ENCODE measurements around the gene ALKBH3.

Gene ALKBH3

DNA sequence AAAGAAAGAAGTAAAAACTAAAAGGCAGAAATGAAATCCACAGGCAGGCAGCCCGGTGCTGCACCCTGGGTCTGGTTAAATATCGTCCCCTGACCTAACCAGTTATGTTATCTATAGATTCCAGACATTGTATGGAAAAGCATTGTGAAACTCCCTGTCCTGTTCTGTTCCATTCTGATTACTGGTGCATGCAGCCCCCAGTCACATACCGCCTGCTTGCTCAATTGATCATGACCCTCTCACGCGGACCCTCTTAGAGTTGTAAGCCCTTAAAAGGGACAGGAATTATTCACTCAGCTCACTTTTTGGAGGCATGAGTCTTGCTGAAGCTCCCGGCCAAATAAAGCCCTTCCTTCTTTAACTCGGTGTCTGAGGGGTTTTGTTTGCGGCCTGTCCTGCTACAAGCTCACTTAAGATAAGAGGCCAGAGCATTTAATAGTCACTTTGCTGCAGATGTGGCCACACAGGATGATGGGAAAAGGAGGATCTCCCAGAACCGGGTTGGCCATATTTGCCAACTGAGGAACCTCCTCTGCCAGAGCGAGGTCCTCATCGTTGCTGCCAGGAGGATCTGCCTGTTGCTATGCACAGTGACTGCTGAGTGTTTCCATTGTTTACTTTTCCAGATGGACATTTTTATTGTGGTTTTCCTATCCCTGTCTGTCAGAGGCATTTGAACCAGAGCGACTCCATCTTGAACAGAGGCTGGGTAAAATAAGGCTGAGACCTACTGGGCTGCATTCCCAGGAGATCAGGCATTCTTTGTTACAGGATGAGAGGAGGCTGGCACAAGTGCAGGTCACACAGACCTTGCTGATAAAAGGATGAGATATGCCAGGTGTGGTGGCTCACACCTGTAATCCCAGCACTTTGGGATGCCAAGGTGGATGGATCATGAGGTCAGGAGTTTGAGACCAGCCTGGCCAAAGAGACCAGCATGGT is 72.0 kb downstream of the ALKBH3 start:
- no peak for TF ChIP-seq BACH2 (CRISPR knock-in tag; IDR thresholded peaks at IDR 0.05; ENCODE audit: borderline replicate concordance)
- TF ChIP-seq TSHZ2 (CRISPR knock-in tag; IDR thresholded peaks at IDR 0.05): peak; percentile 57; the same call in 1 of the 2 replicates
- TF ChIP-seq SNAI2 (CRISPR knock-in tag; IDR thresholded peaks at IDR 0.05): 0 out of 2 replicates have a peak, but pooled peaks have one; percentile 35
- ATAC-seq: no peak

DNA sequence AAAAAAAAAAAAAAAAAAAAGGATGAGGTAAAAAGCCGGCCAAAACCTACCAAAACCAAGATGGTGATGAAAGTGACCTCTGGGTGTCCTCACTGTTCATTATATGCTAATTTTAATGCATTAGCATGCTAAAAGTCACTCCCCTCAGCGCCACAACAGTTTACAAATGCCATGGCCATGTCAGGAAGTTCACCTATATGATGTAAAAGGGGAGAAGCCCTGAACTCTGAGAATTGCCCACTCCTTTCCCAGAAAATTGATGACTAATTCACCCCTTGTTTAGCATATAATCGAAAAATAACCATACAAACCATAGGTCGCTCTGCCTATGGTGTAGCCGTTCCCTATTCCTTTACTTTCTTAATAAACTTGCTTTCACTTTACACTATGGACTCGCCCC is 72.9 kb downstream of the ALKBH3 start:
- TF ChIP-seq ZFP30 (CRISPR knock-in tag; IDR thresholded peaks at IDR 0.05) (no peak), CSDC2 (CRISPR knock-in tag; IDR thresholded peaks at IDR 0.05) (no peak), GLIS3 (CRISPR knock-in tag; IDR thresholded peaks at IDR 0.05) (no peak), ZNF70 (CRISPR knock-in tag; IDR thresholded peaks at IDR 0.05) (no peak), TCF4 (CRISPR knock-in tag; IDR thresholded peaks at IDR 0.05; ENCODE audit: borderline replicate concordance) (no peak), ZFP3 (CRISPR knock-in tag; IDR thresholded peaks at IDR 0.05) (no peak), SNAI2 (CRISPR knock-in tag; IDR thresholded peaks at IDR 0.05) (no peak), ZNF565 (CRISPR knock-in tag; conservative IDR thresholded peaks at IDR 0.05; ENCODE audit: low read depth) (no peak), PPARA (CRISPR knock-in tag; IDR thresholded peaks at IDR 0.05; ENCODE audit: borderline replicate concordance) (no peak), BACH2 (CRISPR knock-in tag; IDR thresholded peaks at IDR 0.05; ENCODE audit: borderline replicate concordance) (no peak)
- TF ChIP-seq, protein P1, sequence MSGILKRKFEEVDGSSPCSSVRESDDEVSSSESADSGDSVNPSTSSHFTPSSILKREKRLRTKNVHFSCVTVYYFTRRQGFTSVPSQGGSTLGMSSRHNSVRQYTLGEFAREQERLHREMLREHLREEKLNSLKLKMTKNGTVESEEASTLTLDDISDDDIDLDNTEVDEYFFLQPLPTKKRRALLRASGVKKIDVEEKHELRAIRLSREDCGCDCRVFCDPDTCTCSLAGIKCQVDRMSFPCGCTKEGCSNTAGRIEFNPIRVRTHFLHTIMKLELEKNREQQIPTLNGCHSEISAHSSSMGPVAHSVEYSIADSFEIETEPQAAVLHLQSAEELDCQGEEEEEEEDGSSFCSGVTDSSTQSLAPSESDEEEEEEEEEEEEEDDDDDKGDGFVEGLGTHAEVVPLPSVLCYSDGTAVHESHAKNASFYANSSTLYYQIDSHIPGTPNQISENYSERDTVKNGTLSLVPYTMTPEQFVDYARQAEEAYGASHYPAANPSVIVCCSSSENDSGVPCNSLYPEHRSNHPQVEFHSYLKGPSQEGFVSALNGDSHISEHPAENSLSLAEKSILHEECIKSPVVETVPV (CRISPR knock-in tag; IDR thresholded peaks at IDR 0.05): no peak
- no peak for ATAC-seq

DNA sequence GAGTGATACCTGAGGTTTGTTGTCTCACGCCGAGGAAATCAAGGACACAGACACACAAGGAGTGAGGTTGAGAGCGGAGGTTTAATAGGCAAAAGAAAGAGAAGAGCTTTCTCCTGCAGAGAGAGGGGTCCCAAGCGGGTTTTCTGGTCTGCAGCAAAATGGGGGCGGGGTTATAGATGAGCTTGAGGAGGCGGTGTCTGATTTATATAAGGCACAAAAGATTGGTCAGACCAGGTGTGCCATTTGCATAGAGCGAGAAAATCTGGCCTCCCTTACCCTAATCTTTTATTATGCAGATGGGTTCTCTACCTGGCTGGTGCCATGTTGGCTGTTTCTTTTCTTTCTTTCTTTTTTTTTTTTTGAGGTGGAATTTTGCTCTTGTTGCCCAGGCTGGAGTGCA is 73.6 kb downstream of the ALKBH3 start:
- ATAC-seq: no peak
- TF ChIP-seq SNAI2 (CRISPR knock-in tag; IDR thresholded peaks at IDR 0.05) (no peak), ZFP3 (CRISPR knock-in tag; IDR thresholded peaks at IDR 0.05) (no peak)

- no peak for ATAC-seq
- TF ChIP-seq OSR1 (CRISPR knock-in tag; IDR thresholded peaks at IDR 0.05): no peak
- TF ChIP-seq ARNTL (CRISPR knock-in tag; IDR thresholded peaks at IDR 0.05; ENCODE audit: borderline replicate concordance, low read depth): no peak
- no peak for TF ChIP-seq TCF4 (CRISPR knock-in tag; IDR thresholded peaks at IDR 0.05; ENCODE audit: borderline replicate concordance)
- TF ChIP-seq TSHZ2 (CRISPR knock-in tag; IDR thresholded peaks at IDR 0.05): no peak
These were observed 74.9 kb downstream of the ALKBH3 start for GRCh38 chr11:43955381-43956118.

- no peak for ATAC-seq
- no peak for TF ChIP-seq ZNF8 (CRISPR knock-in tag; IDR thresholded peaks at IDR 0.05)
- TF ChIP-seq, protein P2, sequence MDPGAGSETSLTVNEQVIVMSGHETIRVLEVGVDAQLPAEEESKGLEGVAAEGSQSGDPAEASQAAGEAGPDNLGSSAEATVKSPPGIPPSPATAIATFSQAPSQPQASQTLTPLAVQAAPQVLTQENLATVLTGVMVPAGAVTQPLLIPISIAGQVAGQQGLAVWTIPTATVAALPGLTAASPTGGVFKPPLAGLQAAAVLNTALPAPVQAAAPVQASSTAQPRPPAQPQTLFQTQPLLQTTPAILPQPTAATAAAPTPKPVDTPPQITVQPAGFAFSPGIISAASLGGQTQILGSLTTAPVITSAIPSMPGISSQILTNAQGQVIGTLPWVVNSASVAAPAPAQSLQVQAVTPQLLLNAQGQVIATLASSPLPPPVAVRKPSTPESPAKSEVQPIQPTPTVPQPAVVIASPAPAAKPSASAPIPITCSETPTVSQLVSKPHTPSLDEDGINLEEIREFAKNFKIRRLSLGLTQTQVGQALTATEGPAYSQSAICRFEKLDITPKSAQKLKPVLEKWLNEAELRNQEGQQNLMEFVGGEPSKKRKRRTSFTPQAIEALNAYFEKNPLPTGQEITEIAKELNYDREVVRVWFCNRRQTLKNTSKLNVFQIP (CRISPR knock-in tag; IDR thresholded peaks at IDR 0.05; ENCODE audit: borderline replicate concordance, low read depth): no peak
- no peak for TF ChIP-seq BACH2 (CRISPR knock-in tag; IDR thresholded peaks at IDR 0.05; ENCODE audit: borderline replicate concordance)
- TF ChIP-seq TCF4 (CRISPR knock-in tag; IDR thresholded peaks at IDR 0.05; ENCODE audit: borderline replicate concordance): no peak
- TF ChIP-seq, protein P1 (CRISPR knock-in tag; IDR thresholded peaks at IDR 0.05): no peak
- no peak for TF ChIP-seq ZFP3 (CRISPR knock-in tag; IDR thresholded peaks at IDR 0.05)
- TF ChIP-seq ARNTL (CRISPR knock-in tag; IDR thresholded peaks at IDR 0.05; ENCODE audit: borderline replicate concordance, low read depth): no peak
- TF ChIP-seq ISL1 (CRISPR knock-in tag; IDR thresholded peaks at IDR 0.05): no peak
- no peak for TF ChIP-seq OSR1 (CRISPR knock-in tag; IDR thresholded peaks at IDR 0.05)
- TF ChIP-seq, protein P3, sequence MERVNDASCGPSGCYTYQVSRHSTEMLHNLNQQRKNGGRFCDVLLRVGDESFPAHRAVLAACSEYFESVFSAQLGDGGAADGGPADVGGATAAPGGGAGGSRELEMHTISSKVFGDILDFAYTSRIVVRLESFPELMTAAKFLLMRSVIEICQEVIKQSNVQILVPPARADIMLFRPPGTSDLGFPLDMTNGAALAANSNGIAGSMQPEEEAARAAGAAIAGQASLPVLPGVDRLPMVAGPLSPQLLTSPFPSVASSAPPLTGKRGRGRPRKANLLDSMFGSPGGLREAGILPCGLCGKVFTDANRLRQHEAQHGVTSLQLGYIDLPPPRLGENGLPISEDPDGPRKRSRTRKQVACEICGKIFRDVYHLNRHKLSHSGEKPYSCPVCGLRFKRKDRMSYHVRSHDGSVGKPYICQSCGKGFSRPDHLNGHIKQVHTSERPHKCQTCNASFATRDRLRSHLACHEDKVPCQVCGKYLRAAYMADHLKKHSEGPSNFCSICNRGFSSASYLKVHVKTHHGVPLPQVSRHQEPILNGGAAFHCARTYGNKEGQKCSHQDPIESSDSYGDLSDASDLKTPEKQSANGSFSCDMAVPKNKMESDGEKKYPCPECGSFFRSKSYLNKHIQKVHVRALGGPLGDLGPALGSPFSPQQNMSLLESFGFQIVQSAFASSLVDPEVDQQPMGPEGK (CRISPR knock-in tag; IDR thresholded peaks at IDR 0.05; ENCODE audit: borderline replicate concordance): no peak
- no peak for TF ChIP-seq ESRRG (CRISPR knock-in tag; IDR thresholded peaks at IDR 0.05)
These were observed 76.9 kb downstream of the ALKBH3 start for GRCh38 chr11:43957571-43957970.

Data from SK-N-SH treated with all-trans-retinoic acid at 6 μM for 48 hours (cell line).